Amniotic stem cell (primary cell): Measurements from ENCODE around the gene ATP6V1B1.

Experiments used
- DNase-seq: peaks from one replicate; lab custom pipeline; 2025; lab: John Stamatoyannopoulos, UW

ATP6V1B1 gene

DNA sequence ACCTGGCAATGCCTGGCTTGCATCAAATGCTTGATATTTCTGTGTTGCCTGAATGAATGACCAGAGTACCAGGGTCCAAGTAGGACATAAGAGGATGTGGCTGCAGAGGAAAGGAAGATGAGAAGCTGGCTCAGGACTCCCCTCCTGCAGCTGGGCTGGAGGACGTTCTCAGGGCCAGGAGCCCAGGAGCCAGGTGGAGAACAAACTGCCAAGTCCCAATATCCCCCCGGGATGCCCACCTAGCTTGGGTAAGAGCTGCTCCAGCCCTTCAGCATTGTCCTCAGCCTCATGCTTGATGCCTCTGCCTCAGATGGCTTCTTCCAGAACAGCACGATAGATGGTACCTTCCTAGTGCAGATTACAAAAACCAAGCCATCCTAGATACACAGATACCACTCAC is 8.6 kb upstream of the ATP6V1B1 start:
- no peak for DNase-seq

DNA sequence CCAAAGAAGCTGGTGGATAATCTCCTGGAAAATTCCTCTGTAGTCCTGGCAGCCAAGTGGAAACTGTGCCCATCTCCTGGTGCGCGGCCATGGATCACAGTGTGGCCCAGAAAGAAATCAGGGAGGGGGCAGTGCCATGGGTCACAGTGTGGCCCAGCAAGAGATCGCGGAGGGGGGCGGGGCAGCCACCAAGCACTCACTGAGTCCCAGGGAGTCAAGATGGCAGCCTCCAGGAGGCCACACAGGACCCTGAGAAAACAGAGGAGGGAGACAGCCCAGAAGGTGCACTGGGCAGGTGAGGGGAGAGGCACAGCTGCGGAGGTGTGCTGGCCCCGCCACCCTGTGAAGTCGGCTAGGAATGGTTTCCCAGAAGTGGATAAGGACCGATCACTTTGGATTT is 8.1 kb upstream of the ATP6V1B1 start:
- DNase-seq = no peak

DNA sequence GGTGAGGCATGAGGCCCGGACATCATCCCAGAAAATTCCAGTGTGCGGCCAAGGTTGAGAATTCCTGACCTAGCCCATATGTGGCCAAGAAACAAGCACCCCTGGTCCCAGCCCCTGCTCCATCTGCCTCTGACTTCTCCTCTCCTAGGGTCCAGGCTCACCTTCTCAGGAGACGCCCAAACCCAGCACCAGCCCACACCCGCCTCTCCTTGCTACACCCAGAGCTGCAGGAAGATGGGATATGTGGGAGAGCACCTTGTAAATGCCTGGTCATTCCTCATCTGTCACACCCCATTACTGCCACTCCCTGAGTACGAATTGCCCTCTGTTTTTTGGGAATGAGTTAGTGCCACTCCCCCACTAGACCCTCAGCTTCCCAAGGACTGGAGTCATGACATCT is 7.3 kb upstream of the ATP6V1B1 start:
- DNase-seq = no peak

DNA sequence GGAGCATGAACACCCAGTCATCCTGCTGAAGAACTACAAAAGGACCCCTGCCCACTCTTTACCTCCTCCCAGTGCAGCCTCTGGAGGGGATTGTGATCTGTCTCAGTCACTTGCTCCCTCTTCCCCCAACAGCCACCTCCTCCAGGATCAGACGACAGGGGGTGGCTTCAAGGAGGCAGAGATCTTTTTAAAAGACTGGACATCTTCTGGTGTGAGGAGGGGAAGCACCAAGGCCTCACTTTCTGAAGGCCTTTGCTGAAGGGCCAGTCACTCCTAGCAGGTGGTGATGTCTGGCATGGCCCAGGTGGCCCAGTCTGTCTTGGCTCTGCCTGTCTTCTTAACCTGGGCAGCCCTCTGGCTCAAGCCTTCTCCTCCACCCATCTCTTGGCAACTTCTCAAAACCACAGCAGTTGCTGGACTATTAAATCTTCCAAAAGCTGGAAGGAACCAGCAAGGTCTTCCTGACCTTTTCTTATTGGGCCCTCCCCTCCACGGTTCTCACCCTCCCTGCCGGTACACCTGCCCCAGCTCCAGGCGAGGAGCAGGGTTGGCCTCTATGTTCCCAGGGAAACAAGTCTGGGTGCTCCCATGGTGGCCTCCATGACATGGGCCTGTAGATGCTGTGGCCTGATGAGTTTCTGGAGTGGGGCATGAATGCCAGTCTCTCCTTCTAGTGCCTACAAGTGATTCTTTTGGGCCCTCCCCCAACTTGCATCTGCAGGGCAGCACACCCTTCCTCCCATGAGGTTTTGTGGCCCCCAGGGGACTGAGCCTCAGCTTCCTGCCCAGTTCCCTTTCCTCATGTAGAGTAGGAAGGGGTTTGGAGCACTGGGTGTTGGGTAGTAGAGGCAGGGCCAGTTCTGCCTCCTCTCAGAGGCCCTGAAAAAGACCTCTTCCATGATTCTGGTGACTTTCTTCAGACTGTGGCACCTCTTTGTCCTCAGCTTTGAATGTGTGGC is 5.0 kb upstream of the ATP6V1B1 start:
- no peak for DNase-seq

DNA sequence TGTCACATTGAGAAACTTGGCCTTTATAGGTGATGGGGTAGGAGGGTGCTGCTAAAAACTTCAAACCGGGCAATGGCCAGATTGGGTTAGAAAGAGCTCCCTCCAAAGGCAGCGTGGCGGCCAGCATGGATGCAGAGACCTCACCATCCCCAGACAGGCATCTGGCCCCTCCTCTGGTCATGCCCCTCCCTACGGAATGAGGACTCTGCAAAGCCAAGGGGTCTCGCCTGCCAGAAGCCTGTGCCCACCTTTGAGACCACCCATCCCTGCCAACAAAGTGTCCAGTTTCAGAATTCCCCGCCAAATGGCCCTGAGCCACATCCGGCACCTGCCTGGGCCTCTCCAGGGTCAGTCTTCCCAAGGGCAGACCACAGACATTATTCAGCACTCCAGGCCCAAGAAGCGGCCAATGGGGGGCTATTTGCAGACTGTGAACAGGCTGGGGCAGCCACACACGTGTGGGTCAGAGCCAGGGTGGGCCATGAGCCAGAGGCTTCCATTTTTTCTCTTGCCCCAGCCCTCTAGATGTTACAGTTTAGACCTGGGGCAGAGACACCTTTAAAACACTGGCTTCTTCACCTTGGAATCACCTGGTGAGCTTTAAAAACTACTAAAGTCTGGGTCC is 4.2 kb upstream of the ATP6V1B1 start:
- no peak for DNase-seq

DNA sequence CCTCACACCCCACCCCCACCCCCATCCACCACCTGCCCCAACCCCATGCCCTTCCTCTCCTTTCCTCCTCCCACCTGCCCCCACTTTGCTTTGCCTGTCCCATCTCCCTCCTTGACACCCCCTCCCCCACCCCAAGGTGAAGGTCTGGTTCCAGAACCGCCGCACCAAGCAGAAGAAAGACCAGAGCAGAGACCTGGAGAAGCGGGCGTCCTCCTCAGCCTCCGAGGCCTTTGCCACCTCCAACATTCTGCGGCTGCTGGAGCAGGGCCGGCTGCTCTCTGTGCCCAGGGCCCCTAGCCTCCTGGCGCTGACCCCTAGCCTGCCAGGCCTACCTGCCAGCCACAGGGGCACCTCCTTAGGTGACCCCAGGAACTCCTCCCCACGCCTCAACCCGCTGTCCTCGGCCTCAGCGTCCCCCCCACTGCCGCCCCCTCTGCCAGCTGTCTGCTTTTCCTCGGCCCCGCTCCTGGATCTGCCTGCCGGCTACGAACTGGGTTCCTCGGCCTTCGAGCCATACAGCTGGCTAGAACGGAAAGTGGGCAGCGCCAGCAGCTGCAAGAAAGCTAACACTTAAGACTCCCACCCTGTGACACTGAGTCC is 3.0 kb upstream of the ATP6V1B1 start:
- DNase-seq = no peak

DNA sequence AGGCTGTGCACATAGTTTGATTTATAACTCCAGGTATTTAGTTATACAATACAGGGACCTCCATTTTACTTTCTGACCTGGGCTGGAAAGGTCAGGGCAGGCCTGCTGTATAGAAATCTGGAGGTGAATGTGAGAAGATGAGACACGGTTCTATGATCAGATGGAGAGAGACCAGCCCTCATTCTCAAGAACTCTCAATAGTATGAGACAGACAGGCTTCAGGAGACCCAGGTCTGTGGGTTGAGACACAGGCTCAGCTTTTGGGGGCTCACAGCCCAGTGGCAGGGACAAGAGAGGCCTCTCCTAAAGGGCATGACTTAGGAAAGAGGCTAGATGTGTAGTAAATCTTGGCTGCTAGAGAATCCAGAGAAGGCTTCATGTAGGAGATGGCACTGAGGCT is 719 bp upstream of the ATP6V1B1 start:
- DNase-seq = no peak

DNA sequence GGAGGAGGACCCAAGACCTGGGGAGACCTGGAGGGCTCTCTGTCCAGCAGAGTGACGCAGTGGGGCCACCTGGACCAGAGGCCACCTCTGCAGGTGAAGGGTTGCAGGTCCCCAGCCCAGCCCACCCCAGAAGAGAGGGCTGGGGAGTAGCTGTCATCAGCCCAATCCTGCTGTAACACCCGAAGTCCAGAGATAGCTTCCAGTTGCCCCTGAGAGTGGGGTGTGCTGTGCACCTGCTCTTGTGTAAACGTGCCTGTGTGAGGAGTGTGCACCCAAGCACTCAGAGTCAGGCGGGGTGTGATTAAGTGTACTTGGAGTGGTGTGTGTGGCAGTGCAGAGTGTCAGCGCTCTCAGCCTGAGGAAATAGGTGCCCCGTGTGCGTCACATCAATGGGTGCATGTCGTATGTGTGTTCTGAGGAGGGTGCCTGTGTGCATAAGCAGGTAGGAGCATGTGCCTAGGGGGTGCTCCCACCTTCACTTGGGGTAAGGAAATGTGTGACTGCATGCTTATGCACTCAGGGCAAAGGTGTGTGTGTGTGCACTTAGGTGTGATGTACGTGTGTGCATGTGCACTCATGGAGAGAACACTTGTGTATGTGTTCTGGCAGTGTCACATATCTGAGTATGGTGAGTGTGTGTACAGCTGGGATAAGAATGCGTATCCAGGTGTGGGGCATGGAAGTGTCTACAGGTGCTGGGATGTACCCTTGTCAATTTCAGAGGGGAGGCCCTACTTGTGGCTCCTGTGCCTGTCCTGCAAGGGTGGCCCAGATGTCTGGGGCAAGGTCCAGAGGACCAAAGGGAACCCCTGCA is 672 bp downstream of the ATP6V1B1 start:
- no peak for DNase-seq

DNA sequence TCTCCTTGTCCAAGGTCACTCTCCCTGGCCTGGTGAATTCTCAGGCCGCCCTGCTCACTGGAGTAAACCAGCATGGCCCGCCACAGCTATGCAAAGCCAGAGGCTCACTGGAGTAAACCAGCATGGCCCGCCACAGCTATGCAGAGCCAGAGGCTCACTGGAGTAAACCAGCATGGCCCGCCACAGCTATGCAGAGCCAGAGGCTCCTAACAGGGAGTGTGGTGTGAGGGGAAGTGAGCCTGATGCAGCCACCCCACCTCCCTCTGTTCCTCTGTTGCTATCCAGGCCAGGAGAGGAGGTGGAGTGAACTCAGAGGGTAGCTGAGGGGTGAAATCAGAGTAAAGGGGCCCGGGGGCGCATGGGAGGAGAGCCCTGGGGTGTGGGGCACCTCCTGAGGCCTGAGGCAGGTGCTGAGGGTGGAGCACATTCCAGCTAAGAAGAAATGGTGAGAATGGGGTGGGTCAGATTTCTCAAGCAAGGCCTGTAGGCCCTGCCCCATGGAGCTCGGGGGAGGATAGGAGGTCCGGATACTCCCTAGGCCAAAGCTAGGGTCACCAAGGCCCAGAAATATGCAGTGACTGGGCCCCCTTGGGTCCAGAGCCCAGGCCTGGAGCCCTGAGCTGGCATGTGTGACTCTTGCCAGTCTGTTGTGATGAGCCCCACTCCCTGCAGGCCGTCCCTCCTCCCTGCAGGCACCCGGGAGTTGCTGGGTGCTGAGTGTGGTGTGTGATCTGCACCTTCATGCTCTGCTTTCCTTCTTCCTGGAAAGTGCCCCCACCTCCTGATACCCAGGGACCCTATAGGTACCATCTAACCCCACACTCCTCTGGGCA is 1.5 kb downstream of the ATP6V1B1 start:
- no peak for DNase-seq

DNA sequence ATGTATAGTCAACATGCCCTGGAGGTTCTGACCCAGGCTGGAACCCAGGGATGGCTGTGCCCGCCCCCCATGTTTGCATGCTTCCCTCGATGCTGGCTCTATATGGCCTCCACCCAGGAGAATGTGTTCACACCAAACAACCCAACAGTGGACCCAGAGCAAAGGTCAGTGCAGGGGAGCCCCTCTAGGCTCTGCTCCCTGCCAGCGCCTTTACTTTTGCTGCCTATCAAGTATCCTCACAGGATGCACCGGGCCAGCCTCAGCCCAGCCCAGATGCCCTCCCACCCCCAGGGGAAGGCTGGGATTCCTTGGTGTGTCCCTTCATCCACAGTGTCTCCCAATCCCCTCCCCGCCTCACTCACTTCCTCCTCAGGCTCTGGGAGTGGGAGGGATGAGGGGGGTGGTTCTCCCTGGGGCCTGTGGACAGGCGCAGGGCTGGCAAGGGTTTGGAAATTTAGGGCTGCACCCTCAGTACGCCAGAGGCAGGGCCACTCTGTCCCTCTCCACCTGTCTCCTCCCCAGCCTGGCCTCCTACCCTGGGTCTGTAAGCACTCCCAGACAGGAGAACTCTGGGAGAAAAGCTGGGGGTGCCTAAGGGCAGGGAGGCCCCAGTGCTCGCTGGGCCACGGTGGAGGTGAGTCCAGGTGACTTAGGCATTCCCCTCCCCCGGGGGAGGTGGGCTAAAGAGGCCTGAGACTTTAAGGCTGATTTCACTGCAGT is 2.3 kb downstream of the ATP6V1B1 start:
- no peak for DNase-seq

DNA sequence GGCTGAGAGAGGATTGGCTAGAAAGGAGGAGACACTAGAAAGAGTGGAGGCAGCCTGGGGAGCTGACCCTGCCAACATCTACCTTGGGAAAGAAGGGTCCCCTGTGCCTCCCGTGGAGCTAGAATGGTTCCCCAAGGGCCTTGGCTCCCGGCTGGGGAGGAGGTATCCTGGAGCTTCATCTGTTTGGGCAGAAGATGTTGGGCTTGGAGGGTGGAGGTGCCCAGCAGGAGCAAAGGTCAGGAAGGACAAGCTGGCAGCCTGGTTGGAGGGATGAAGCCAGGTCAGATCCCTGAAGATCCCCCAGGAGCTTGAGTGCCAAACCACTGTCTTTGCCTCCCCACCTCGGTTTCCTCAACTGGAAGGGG is 2.9 kb downstream of the ATP6V1B1 start:
- no peak for DNase-seq

DNA sequence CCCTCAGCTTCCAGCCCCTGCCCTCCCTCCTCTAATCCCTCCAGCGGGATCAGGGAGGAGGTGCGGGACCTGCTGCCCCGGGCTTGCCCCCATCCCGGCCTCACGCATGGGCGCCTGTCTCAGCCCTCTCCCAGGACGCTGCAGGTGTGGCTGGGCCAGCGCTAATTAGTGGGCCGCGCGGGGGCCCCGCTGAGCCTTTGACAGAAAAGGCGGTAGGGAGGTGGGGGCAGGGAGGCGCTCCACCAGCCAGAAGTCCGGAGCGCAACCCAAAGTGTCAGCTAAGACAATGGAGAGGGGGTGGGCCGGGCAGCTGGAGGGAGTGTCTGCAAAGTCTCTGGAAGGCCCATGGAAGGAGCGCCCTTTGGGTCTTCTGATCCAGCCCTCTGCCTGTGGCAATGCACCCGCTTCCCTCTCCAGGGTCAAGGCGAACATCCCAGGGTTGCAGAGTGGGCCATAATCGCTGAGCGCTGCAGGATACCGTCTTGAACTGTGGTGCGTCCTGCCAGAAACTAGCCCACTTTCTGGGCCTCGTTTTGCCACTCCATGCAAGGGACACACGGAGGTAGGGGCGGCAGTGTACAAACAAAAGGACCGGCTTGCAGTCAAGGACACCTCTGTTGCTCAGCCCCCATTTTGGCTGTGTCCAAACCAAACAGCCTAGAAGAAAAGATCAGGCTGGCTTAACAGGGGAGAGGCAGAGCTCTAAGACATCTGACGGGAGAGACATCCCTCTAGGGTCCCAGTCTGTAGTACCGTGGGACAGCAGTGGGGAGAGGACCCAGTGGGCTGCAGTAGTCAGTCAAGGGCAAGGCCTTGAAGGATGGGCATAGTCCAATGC is 3.5 kb downstream of the ATP6V1B1 start:
- no peak for DNase-seq

DNA sequence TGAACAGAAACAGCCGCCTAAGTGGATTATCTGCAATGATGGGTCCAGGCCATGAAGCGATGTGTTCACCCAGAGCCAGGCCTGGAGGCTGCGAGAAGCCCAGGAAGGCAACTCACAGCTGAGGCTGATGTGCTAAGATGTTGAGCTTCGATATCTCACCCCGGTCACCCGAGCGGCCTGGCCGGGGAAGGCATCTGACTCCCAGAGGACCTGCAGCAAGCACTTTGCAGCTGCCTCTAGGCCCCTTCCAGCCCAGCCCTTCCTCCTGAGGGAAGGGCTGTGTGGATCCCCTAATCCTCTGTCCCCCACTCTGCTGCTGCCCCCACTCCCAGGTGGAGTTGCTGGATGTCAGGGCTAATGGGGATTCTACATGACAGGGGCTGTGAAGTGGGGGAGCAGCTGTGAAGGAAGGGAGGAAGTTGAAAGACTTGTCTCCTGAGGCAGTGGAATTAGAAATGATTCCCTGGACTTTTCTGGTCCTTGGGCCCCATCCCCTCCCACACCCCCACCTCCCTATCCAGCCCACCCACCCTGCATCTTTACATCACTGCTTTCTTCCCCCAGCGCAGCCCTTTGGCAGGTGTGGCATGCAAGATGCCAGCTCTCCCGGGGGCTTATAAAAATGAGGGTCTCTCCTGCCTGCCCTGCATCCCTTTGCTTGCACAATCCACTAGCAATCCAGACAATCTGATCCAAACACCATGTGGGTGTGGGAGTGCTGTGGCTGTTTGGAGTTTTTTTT is 4.3 kb downstream of the ATP6V1B1 start:
- DNase-seq = no peak

DNA sequence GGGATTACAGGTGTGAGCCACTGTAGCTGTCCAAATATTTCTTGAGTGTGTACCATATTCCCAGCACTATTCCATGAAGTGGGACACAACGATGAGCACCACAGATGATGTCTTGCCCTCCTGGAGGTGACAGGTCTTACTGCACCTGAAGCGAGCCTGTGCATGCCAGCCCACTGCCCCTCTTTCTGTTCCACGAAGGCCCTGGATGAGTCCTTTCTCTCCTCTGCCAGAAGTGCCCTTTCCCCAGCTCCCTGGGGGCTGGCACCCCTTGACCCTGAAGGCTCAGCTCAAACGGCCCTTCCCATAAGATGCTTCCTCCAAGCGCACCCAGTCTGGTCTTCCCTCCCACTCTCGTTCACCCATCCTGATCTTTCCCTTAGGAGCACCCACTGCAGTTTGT is 5.5 kb downstream of the ATP6V1B1 start:
- DNase-seq = no peak

DNA sequence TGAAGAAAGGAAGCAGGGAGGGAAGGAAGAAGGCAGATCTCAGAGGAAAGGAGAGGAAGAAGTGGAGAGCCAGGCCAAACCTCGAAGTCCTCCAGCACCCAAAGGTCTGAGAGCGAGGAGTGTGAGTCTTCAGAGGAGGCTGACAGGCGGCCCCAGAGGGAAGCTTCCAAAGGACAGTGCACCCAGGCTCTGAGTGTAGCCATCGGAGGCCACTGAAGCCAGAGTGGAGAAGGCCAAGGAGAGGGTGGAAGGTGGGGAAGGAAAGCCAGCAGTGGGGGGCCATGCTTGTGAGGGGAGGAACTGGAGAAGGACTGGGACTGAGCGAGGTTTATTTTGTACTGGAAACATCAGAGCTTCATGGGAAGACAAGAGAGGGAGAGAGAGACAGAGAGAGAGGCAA is 6.0 kb downstream of the ATP6V1B1 start:
- no peak for DNase-seq

DNA sequence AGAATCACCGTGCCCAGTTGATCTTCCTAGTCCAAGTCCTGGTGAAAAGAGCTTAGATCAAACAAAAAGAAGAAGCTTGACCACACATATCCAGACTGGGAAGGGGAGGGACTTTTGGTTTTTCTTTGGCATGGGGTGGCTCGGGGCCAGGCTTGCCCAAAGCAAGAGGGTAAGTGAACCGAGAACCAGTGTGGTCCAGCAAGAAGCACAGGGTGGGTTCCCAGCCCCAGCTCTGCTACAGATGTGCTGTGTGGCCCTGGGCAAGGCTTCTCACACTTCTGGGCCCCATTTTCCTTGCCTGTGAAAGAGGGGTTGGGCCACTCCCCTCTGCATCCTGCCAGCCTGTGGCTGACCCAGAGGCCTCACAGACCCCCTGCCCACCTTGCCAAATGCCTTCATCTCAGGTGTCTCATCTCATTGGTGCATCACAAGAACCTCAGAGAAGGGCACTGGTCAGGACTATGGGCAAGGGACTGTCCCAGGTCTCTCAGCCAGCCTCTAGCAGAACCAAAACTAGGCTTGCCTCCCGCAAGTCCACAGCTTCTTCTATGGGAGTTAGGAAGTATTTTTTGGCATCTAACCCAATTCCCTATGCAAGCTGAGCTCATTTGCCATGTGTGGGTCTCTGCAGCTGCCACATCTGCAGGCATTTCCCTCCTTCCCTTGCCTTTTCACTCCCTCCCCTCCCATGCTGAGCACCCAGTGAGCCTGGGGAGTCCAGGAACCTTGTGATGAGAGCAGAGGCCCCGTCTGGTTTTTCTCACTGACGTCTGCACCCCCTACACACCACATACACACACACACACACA is 6.9 kb downstream of the ATP6V1B1 start:
- no peak for DNase-seq

DNA sequence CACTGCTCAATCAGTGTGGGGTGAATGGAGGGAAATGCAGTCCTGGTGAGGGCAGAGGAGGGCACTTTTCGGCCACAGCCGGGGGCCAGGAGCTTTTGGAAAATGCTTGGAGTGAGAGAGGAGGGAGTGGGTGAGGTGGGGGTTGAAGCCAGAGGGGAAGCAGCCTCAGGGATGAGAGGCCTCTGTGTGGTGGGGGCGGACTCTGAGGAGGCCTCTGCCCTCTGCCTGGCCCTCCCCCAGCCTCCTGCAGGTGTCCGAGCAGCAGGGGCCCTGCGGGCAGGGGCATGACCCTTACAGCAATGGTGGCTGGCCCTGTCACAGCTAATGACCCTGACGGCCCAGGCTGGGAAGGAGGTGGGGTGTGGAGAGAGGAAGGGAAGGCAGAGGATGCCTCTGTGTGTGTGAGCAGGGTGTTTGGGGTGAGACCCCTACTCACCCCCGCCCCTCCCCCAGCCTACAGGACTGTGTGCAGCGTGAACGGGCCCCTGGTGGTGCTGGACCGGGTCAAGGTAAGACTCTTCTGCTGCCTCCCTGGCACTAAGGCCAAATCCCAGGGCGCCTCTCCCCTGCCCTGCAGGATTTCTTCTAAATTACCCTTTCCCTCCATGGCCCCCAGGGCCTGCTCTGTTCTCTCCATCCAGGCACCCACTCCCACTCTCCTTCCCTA is 7.6 kb downstream of the ATP6V1B1 start:
- no peak for DNase-seq
